GM12878 (cell line): ENCODE data around the gene TMEM14A. TPM values are rescaled to one million over a fixed set of nuclear protein-coding genes. Genes with fewer than 3 reads are reported as not detected.

Experiments used
- ATAC-seq: fragments of 200-7000 bp; cut with Tn5 transposase; 3 replicates; pipeline ENCODE4 v1.9.1; 2020; ENCODE audit warnings: mild to moderate bottlenecking, moderate library complexity
- BruUV-seq: library from RNA; stranded (reverse); fragments of 400-500 nt; replicated peaks from 2 replicates; lab custom pipeline; 2021; lab: Mats Ljungman, UMichigan
- CTCF ChIA-PET: fragments of 300-600 bp; sonication (Branson Sonifier 250); formaldehyde crosslinking; extraction: SDS; loops from one replicate; lab custom pipeline; 2021; ENCODE audit warnings: inconsistent platforms; lab: Yijun Ruan, JAX
- POLR2A ChIA-PET: fragments of 350-600 bp; formaldehyde crosslinking; extraction: SDS; loops from one replicate; lab custom pipeline; 2021; ENCODE audit warnings: inconsistent platforms; lab: Charles Lee
- RAD21 ChIA-PET: fragments of 300-600 bp; sonication (Branson Sonifier 250); formaldehyde crosslinking; loops from one replicate; lab custom pipeline; 2023; ENCODE audit warnings: antibody characterized with exemption; ENCODE audit not compliant: unreplicated experiment; lab: Charles Lee
- SMC1A ChIA-PET: fragments of 300-600 bp; sonication (Branson Sonifier 250); formaldehyde crosslinking; loops from one replicate; lab custom pipeline; 2023; ENCODE audit not compliant: unreplicated experiment, uncharacterized antibody; lab: Charles Lee
- DNase-seq: peaks from one replicate; pipeline ENCODE4 v3.0.0-alpha.2; 2011; ENCODE audit warnings: low read depth, low spot score
- FAIRE-seq: peaks from 3 replicates; lab custom pipeline; 2011; peaks lifted over from hg19 to GRCh38; lab: Jason Lieb, UNC
- H2AFZ ChIP-seq: 2 replicates; pipeline ENCODE4 v1.6.0; 2011; ENCODE audit warnings: low read depth, low read length, control low read depth; ENCODE audit not compliant: control insufficient read depth
- H3K27ac ChIP-seq: 2 replicates; pipeline ENCODE4 v1.5.1; 2011; ENCODE audit warnings: control low read depth; ENCODE audit not compliant: control insufficient read depth, insufficient read depth
- H3K27me3 ChIP-seq, 2 experiments: replicated peaks in 1 of 2; 2 replicates each; pipeline versions ENCODE4 v1.6.0 to v1.6.1; 2011; ENCODE audit warnings: low read length in 1 of 2; ENCODE audit not compliant: control insufficient read depth in 2 of 2, insufficient read depth in 2 of 2
- H3K36me3 ChIP-seq, 2 experiments: 2 replicates each; pipeline ENCODE4 v1.5.1; 2011; ENCODE audit warnings: low read length in 1 of 2; ENCODE audit not compliant: control insufficient read depth in 2 of 2, insufficient read depth in 2 of 2
- H3K4me1 ChIP-seq: 2 replicates; pipeline ENCODE4 v1.6.1; 2011; ENCODE audit warnings: mild to moderate bottlenecking, low read length, moderate library complexity, mixed read lengths; ENCODE audit not compliant: control insufficient read depth, insufficient read depth
- H3K4me2 ChIP-seq: 2 replicates; pipeline ENCODE4 v1.6.0; 2011; ENCODE audit warnings: control low read depth; ENCODE audit not compliant: control insufficient read depth, insufficient read depth
- H3K4me3 ChIP-seq: fragments of 200-600 bp; sonication (generic); 2 replicates; pipeline ENCODE4 v1.5.1; 2016
- H3K79me2 ChIP-seq: 2 replicates; pipeline ENCODE4 v1.6.0; 2011; ENCODE audit warnings: low read length; ENCODE audit not compliant: control insufficient read depth, insufficient read depth
- H3K9ac ChIP-seq: 2 replicates; pipeline ENCODE4 v1.8.0; 2011; ENCODE audit warnings: low read length, control low read depth, mixed read lengths; ENCODE audit not compliant: control insufficient read depth, insufficient read depth
- H3K9me3 ChIP-seq: replicated peaks from 3 replicates; pipeline ENCODE4 v1.5.1; 2011; ENCODE audit warnings: mild to moderate bottlenecking, low read length; ENCODE audit not compliant: control insufficient read depth, insufficient read depth
- H4K20me1 ChIP-seq: 2 replicates; pipeline ENCODE4 v1.6.0; 2011; ENCODE audit not compliant: control insufficient read depth, insufficient read depth
- EP300 ChIP-seq, 2 experiments: fragments of 150-350 bp in 1 of 2; IDR thresholded peaks; 2 replicates each; pipeline ENCODE4 v1.6.1; 2011 to 2012; ENCODE audit warnings: low read depth in 2 of 2, low read length in 2 of 2, borderline replicate concordance in 1 of 2, improper control_type of control experiment in 1 of 2, inconsistent platforms in 1 of 2; ENCODE audit not compliant: control insufficient read depth in 1 of 2
- HDGF ChIP-seq: fragments of 450-650 bp; IDR thresholded peaks from 2 replicates; pipeline ENCODE4 v1.6.1; 2016; ENCODE audit warnings: antibody characterized with exemption
- MEF2B ChIP-seq: fragments of 450-650 bp; IDR thresholded peaks from 2 replicates; pipeline ENCODE4 v1.6.1; 2018; ENCODE audit warnings: mild to moderate bottlenecking, moderate library complexity; ENCODE audit not compliant: partially characterized antibody, poor library complexity, severe bottlenecking
- MXI1 ChIP-seq: fragments of 150-350 bp; IDR thresholded peaks from 2 replicates; pipeline ENCODE4 v1.6.1; 2011; ENCODE audit warnings: low read depth, mild to moderate bottlenecking, inconsistent platforms, low read length, improper control_type of control experiment
- MYB ChIP-seq: fragments of 150-350 bp; IDR thresholded peaks from 2 replicates; pipeline ENCODE4 v1.6.1; 2014; ENCODE audit warnings: mild to moderate bottlenecking, low read depth, low read length, borderline replicate concordance
- NFXL1 ChIP-seq: fragments of 450-650 bp; IDR thresholded peaks from 2 replicates; pipeline ENCODE4 v1.6.1; 2017; ENCODE audit warnings: antibody characterized with exemption, mild to moderate bottlenecking, borderline replicate concordance
- NRF1 ChIP-seq: conservative IDR thresholded peaks from 2 replicates; pipeline ENCODE4 v1.6.1; 2011; ENCODE audit warnings: mild to moderate bottlenecking, low read depth, low read length, improper control_type of control experiment
- PAX8 ChIP-seq: fragments of 450-650 bp; IDR thresholded peaks from 2 replicates; pipeline ENCODE4 v1.6.1; 2017; ENCODE audit warnings: mild to moderate bottlenecking, moderate library complexity
- TBL1XR1 ChIP-seq: IDR thresholded peaks from 2 replicates; pipeline ENCODE4 v1.6.1; 2012; ENCODE audit warnings: low read depth, low read length, improper control_type of control experiment
- ZZZ3 ChIP-seq: IDR thresholded peaks from 2 replicates; pipeline ENCODE4 v1.6.1; 2011; ENCODE audit warnings: low read depth; ENCODE audit not compliant: control insufficient read depth, insufficient read length
- WGBS: methylation state at CpG from one replicate; pipeline ENCODE4 v1.1.6; 2016; ENCODE audit warnings: low lambda C conversion rate; ENCODE audit not compliant: insufficient replicate concordance, insufficient coverage; ENCODE audit errors: missing lambda C conversion rate; 5-methylcytosine and 5-hydroxymethylcytosine counted together
- in situ Hi-C: fragments of 300-500 bp; cut with MboI; formaldehyde crosslinking; loops from 9 replicates; pipeline ENCODE4 v1.14.3; 2018; ENCODE audit warnings: mixed read lengths
- intact Hi-C: fragments of 100-400 bp; cut with micrococcal nuclease; formaldehyde crosslinking; loops from one replicate; pipeline ENCODE4 v1.14.2; 2022; ENCODE audit not compliant: unreplicated experiment
- polyA plus RNA-seq, 11 experiments: library from polyadenylated mRNA; depleted of rRNA in 4 of 11; unstranded in 6 of 11; stranded (reverse) in 5 of 11; fragments of >200 nt; fragmentation: Nextera tagmentation in 4 of 11; fragmentation: Illumina TruSeq in 1 of 11; extraction: Ambion mirVana in 4 of 11; extraction: Trizol in 1 of 11; gene quantifications; 1 replicate in 1 of 11; 2 replicates in 10 of 11; pipeline versions ENCODE4 v1.2.1 to v1.2.3, GENCODE V29; 2011 to 2016; ENCODE audit warnings: inconsistent platforms in 2 of 11, missing spikeins in 2 of 11, low read depth in 1 of 11
- total RNA-seq, 4 experiments: library from RNA; depleted of rRNA in 3 of 4; stranded (reverse); fragments of >200 nt in 3 of 4; fragmentation: Illumina TruSeq in 1 of 4; extraction: Trizol in 1 of 4; gene quantifications; 2 replicates each; pipeline versions ENCODE4 v1.2.1 to v1.2.3, GENCODE V29; 2013 to 2021
- TF ChIP-seq, protein P1 (sequence below): fragments of 450-650 bp; IDR thresholded peaks from 2 replicates; pipeline ENCODE4 v1.6.1; 2018; ENCODE audit warnings: borderline replicate concordance, mild to moderate bottlenecking; ENCODE audit not compliant: partially characterized antibody
- TF ChIP-seq, protein P2 (sequence below): fragments of 450-650 bp; IDR thresholded peaks from 2 replicates; pipeline ENCODE4 v1.6.1; 2017; ENCODE audit warnings: mild to moderate bottlenecking, moderate library complexity
- TF ChIP-seq, protein P3 (sequence below): fragments of 450-650 bp; conservative IDR thresholded peaks from 2 replicates; pipeline ENCODE4 v1.6.1; 2017; ENCODE audit warnings: mild to moderate bottlenecking, moderate library complexity

Gene TMEM14A
- total and polyA plus RNA-seq, 10 of the 15 experiments (the other 5 are each of a cell fraction or from before 2014, with no cell fraction given) = 15.6 to 143 (median 33.1) TPM

GRCh38 chr6:52661551-52661950 lies 9.4 kb upstream of the TMEM14A start:
- no peak overlapping the region for H2AFZ ChIP-seq
- no peaks in the 10 kb centered on the region for H4K20me1 ChIP-seq
- H3K27me3 ChIP-seq = no peaks in the 10 kb centered on the region
- RAD21 ChIA-PET = interaction anchor here (1.3 to 4.3 kb wide), 9 partner anchors 11 to 498 kb away, joined by 3 to 76 read pairs (median 8); partner anchors contain the start of genes EFHC1 and MCM3
- BruUV-seq = no TSS peak
- H3K9me3 ChIP-seq = no peaks in the 10 kb centered on the region
- H3K79me2 ChIP-seq = peaks cover 10% of the 10 kb centered on the region
- FAIRE-seq = no peak
- POLR2A ChIA-PET = interaction anchor here (0.6 to 2.5 kb wide), 5 partner anchors 10 to 375 kb away, joined by 3 to 9 read pairs (median 4); no protein-coding TSS in a partner anchor
- CTCF ChIA-PET = interaction anchor here (0.7 to 4.3 kb wide), 15 partner anchors 10 to 376 kb away, joined by 3 to 137 read pairs (median 11); partner anchors contain the start of genes EFHC1, MCM3 and TRAM2
- WGBS = 76% methylated on average over 3 of the region's 3 CpGs
- no peak overlapping the region for H3K27ac ChIP-seq
- no peak for DNase-seq
- no peak overlapping the region for H3K9ac ChIP-seq
- peaks cover 10% of the 10 kb centered on the region for H3K4me1 ChIP-seq
- in situ Hi-C loops (loop anchor here (5.0 to 10.0 kb wide), 4 partner anchors 169 to 497 kb away; no protein-coding TSS in a partner anchor), intact Hi-C loops (loop anchor here (5.0 kb wide), 2 partner anchors 64 to 499 kb away; no protein-coding TSS in a partner anchor)
- H3K4me2 ChIP-seq = no peak overlapping the region
- SMC1A ChIA-PET = interaction anchor here (0.7 to 4.3 kb wide), 14 partner anchors 11 to 376 kb away, joined by 3 to 115 read pairs (median 8); partner anchors contain the start of genes EFHC1 and MCM3
- no peaks in the 10 kb centered on the region for H3K36me3 ChIP-seq
- no peak for ATAC-seq
- H3K4me3 ChIP-seq = no peak overlapping the region
- TF ChIP-seq PAX8 = no peak
- TF ChIP-seq, protein P1, sequence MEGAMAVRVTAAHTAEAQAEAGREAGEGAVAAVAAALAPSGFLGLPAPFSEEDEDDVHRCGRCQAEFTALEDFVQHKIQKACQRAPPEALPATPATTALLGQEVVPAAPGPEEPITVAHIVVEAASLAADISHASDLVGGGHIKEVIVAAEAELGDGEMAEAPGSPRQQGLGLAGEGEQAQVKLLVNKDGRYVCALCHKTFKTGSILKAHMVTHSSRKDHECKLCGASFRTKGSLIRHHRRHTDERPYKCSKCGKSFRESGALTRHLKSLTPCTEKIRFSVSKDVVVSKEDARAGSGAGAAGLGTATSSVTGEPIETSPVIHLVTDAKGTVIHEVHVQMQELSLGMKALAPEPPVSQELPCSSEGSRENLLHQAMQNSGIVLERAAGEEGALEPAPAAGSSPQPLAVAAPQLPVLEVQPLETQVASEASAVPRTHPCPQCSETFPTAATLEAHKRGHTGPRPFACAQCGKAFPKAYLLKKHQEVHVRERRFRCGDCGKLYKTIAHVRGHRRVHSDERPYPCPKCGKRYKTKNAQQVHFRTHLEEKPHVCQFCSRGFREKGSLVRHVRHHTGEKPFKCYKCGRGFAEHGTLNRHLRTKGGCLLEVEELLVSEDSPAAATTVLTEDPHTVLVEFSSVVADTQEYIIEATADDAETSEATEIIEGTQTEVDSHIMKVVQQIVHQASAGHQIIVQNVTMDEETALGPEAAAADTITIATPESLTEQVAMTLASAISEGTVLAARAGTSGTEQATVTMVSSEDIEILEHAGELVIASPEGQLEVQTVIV = no peak
- TF ChIP-seq, protein P2, sequence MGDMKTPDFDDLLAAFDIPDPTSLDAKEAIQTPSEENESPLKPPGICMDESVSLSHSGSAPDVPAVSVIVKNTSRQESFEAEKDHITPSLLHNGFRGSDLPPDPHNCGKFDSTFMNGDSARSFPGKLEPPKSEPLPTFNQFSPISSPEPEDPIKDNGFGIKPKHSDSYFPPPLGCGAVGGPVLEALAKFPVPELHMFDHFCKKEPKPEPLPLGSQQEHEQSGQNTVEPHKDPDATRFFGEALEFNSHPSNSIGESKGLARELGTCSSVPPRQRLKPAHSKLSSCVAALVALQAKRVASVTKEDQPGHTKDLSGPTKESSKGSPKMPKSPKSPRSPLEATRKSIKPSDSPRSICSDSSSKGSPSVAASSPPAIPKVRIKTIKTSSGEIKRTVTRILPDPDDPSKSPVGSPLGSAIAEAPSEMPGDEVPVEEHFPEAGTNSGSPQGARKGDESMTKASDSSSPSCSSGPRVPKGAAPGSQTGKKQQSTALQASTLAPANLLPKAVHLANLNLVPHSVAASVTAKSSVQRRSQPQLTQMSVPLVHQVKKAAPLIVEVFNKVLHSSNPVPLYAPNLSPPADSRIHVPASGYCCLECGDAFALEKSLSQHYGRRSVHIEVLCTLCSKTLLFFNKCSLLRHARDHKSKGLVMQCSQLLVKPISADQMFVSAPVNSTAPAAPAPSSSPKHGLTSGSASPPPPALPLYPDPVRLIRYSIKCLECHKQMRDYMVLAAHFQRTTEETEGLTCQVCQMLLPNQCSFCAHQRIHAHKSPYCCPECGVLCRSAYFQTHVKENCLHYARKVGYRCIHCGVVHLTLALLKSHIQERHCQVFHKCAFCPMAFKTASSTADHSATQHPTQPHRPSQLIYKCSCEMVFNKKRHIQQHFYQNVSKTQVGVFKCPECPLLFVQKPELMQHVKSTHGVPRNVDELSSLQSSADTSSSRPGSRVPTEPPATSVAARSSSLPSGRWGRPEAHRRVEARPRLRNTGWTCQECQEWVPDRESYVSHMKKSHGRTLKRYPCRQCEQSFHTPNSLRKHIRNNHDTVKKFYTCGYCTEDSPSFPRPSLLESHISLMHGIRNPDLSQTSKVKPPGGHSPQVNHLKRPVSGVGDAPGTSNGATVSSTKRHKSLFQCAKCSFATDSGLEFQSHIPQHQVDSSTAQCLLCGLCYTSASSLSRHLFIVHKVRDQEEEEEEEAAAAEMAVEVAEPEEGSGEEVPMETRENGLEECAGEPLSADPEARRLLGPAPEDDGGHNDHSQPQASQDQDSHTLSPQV = no peak
- TF ChIP-seq MXI1 = no peak
- TF ChIP-seq, protein P3, sequence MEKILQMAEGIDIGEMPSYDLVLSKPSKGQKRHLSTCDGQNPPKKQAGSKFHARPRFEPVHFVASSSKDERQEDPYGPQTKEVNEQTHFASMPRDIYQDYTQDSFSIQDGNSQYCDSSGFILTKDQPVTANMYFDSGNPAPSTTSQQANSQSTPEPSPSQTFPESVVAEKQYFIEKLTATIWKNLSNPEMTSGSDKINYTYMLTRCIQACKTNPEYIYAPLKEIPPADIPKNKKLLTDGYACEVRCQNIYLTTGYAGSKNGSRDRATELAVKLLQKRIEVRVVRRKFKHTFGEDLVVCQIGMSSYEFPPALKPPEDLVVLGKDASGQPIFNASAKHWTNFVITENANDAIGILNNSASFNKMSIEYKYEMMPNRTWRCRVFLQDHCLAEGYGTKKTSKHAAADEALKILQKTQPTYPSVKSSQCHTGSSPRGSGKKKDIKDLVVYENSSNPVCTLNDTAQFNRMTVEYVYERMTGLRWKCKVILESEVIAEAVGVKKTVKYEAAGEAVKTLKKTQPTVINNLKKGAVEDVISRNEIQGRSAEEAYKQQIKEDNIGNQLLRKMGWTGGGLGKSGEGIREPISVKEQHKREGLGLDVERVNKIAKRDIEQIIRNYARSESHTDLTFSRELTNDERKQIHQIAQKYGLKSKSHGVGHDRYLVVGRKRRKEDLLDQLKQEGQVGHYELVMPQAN = no peak
- TF ChIP-seq HDGF = no peak
- no peak for TF ChIP-seq EP300 (IDR thresholded peaks at IDR 0.05; ENCODE audit: borderline replicate concordance in 1 of 2, control insufficient read depth in 1 of 2, low read depth in 2 of 2, low read length in 2 of 2)
- TF ChIP-seq MYB = no peak
- TF ChIP-seq ZZZ3 = no peak
- no peak for TF ChIP-seq NRF1
- no peak for TF ChIP-seq MEF2B
- TF ChIP-seq NFXL1 = no peak
- no peak for TF ChIP-seq TBL1XR1
